GM18519 (cell line): ENCODE results near the gene PAX7.

Source experiments
- ATAC-seq: cut with Tn5 transposase; IDR thresholded peaks from one replicate; pipeline ENCODE4 v1.9.1; 2021; ENCODE audit warnings: mild to moderate bottlenecking, moderate library complexity; ENCODE audit not compliant: unreplicated experiment, low FRiP score

Gene PAX7

DNA sequence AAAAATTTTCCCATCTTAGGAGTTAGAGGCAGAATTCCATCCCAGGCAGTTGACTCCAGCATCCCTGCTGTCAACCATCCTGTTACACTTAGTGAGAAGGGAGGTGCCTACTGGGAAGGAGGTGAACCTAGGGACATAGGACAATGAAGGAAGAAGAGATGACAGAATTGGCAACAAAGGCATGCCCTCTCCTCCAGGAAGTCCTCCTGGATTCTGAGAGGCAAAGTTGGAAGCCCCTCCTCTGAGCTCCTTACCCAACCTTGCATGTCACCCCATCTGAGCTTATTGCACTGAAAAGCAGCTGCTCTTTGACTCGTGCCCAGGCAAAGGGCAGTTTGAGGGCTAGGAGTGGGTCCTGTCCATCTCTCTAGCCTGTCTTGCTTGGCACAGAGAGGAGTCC is 66.9 kb downstream of the PAX7 start:
- ATAC-seq, result no peak

DNA sequence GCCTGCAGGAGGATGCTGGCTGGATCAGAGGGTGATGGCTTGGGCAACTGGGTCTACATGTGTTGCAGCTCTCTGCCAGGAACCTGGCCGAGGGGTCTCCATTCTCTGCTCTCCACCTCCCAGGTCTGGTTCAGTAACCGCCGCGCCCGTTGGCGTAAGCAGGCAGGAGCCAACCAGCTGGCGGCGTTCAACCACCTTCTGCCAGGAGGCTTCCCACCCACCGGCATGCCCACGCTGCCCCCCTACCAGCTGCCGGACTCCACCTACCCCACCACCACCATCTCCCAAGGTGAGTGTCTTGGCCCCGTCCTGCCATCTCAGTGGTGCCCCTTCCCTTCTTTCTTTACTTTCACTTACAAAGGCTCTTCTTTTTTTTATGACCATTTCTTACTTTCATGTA is 69.9 kb downstream of the PAX7 start:
- ATAC-seq, result no peak

DNA sequence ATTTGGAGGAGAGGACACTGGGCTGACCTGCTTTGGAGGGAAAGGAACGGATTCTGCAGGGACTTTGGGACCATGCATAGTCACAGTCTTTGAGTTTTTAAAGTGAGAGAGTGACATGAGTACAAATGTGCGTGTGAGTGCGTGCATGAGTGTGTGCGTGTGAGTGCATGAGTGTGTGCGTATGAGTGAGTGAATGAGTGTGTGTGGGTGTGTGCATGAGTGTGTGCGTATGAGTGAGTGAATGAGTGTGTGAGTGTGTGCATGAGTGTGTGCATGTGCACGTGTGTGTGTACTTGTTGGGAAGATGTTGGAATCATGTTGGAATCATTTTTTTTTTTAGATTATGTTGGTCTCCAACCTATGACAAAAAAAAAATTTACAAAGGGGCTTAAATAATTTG is 70.5 kb downstream of the PAX7 start:
- no peak for ATAC-seq

DNA sequence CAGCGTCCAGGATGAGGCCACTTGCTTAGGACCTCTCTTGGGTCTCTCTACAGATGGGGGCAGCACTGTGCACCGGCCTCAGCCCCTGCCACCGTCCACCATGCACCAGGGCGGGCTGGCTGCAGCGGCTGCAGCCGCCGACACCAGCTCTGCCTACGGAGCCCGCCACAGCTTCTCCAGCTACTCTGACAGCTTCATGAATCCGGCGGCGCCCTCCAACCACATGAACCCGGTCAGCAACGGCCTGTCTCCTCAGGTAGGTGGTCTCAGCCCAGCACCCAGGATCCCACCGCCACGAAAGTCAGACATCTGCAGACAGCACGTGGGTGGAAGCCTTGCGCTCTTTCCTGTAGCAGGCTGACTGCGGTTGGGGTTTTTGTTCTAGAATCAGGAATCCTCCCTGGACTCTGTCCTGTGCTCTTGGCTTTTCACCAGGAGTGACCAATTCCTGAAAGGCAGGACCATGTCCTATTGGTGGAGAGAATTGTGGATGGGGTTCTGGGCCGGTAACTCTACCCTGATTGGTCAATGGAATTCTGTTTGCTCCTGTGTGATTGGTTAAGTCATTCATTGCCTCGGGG is 72.5 kb downstream of the PAX7 start:
- ATAC-seq, result no peak

- no peak for ATAC-seq
Observed at GRCh38 chr1:18705811-18706210, 75.2 kb downstream of the PAX7 start.

GRCh38 chr1:18707696-18708257 is 77.1 kb downstream of the PAX7 start:
- ATAC-seq, result no peak

DNA sequence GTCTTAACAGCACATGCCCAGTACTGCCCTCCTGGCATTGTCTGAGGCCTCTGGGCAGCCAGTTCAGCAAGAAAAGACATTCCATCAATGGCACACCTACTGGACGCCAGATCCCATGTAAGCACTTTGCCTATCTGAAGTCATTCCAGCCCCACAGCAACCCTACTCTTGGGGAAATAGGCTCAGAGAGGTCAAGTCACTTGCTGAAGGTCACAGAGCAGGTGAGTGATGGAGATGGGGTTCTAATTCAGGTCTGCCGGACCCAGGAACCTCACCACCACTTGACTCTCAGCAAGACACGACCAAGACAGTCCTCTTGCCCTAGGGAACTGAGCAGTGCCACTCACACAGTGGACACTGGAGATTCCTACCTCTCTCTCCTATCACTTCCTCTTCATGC is 79.4 kb downstream of the PAX7 start:
- ATAC-seq, result no peak

GRCh38 chr1:18711003-18711402 is 80.4 kb downstream of the PAX7 start:
- ATAC-seq, result no peak

DNA sequence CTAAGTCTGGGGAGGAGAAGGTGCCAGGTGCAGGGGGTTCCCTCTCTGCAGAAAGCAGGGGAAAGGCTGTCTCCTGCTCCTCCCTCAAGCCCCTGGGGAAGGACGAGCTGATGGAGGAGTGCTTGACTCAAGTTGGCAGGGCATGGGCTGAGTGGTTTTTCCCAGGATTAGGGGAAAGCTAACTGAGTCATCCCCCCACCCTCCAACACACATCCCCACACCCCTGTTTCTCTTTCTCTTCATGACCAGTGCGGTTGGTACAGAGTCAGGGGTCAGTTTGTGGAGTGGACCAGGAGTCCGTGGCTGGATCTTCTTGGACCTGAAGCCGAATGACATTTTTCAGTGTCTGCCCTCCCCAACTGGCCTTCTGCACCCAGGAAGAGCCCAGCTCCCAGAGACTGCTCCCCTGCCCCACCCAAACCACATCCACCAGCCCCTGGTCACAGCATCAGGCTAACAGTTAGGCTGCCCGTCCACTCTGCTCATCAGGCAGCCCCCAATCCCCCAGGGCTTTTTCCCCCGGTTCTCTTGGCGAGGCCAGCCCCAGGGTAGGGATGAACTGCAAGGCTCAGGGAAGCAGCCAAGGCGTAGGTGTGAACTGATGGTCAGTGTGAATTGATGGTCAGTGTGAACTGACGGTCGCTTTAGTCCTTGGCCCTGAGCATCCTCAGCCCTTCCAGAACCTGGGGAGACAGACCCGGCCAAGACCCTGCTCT is 81.0 kb downstream of the PAX7 start:
- no peak for ATAC-seq

DNA sequence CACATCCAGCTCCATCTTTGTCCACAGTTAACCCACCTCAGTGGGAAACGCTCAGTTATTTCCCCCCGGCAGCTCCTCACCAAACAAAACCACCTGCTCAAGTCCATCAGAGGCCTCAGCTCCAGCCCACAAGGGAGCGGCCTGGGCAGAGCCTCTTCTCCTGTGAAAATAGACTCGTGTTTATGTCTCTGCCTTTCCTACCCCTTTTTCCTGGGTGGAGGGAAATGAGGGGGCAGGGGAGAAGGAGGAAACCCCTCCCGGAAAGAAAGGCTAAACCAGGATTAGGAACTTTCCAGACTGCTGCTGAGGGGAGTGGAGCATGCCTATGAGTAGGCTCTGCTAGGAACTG is 81.6 kb downstream of the PAX7 start:
- no peak for ATAC-seq

DNA sequence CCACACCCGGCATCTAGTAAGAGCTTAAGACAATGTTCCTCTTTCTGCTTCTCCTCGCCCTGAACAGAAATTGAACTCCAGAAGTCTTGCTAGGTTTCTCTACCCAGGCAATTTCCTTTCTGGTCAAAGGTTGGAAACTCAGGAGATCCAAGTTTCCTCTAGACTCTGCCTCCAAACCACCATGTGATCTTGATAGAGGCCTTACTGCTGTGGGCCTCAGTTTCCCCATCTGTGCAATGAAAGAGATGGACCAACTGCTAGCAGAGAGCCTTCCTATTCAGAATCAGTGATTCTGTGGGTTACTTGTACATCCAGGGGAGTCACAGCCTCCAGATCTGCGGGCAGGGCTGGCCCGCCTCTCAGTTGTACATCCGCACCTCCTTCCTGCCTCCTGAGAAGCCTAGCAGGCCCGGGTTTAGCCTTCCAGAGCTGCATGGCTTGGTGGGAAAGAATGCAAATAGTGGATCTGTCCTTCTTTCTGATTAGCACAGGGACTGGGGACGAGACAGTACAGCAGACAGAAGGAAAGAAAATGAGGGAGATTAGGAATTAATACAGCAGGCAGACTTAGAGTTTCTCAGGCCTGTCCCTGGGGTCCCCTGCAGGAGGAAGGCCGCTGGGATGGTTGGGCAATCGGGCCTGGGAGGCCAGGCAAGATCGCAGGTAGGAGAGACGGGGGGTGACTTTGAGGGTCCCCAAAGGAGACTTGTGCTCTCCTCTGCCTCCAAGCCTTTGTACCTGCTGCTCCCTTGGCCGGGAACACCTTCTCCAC is 83.9 kb downstream of the PAX7 start:
- no peak for ATAC-seq

DNA sequence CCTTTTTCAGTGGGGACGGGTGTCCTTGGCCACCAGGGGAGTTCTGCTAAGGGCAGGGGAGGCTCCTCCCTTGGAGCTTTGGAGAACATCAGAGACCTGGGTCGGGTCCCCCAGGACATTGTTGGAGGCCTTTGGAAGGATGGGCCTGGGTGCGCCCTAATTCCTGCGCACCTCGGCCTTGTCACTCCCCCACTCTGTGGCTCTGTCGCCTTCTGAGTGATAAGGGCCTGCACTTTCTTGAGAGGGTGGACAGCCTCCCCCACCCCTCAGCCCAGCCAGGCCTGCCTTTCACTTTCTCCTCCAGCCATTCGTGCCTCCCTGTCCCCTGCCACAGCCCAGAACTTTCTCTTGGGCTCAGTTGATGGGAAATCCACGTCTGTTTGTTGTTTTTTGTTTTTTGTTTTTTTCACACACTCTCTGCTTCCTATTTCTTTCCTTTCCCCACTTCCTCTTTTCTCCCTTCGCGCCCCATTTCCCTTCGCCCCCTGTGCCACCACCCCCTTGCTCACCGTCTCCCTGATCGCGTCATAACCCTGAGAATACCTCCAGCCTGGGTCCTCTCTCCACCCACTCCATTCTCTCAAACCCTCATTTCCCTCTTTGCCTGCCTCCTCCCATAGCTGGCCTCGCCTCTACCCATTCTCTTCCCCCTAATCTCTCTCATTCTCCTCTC is 85.6 kb downstream of the PAX7 start:
- no peak for ATAC-seq

DNA sequence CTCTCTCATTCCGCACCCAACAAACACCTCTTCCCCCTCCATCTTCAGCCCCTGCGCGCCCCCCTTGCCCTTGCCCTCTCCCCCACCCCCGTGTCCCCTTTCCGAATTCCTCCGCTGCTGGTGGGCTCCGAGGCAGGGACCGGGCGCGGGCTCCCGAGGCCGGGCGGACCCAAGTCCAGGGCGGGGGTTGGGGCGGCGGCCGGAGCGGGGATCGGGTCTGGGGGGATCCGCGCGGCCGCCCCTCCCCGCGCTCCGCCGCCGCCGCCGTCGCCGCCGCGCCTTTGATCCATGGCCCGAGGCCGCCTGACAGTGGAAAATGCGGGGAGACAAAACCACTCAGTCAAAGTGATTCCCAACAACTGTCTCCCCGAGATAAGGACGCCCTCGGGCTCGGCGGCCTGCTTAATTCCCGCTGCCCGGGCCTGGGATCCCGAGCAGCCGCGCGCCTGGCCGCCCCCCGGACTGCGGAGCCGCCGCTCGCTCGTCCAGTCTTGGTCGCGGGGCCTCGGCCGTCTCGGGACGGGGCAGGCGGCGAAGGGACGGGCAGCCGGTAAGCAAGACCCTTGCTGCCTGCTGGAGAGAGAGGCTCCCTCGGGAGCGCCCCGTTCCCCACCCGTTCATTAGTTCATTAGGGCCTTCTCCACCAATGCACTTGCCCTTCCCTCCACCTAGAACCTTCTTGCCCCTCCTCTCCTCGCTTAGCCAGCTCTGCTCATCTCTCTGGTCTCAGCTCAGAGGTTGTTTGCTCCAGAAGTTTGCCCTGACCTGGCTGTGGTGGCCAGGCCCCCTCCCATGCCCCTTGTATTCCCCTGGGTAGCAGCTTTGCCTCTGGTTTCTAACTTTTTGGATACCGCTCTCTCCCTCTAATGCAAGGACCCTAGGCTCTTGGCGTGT is 86.4 kb downstream of the PAX7 start:
- ATAC-seq, result no peak

DNA sequence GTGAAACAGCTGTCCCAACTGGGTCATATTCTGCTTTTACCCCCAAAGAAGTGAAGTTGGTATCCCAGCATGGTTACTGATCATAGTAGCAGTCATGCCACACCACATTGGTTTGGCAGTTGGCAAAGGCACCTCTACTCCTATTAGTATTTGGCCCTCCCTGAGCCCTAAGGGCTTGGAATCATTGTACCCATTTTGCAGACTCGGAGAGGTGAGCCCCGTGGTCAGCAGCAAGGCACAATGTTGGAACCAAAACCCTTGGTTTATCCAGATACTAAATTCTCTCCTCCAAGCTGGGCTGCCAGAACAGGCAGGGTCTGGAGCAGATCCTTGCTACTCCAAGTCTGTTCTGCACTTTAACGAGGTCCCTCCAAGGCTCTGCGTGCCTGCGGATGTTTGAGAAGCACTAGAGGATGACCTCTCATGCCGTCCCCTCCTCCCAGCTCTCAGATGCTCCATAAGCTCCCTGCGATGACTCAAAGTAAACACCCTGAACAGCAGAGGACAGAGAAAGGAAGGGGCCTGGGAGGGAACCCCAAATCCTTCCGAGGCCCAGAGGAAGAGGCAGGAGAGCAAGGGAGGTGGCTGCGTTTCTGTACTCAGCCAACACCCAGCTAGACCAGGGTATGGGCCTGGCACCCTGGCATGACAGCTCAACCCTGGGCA is 89.3 kb downstream of the PAX7 start:
- no peak for ATAC-seq

GRCh38 chr1:18721041-18721440 is 90.4 kb downstream of the PAX7 start:
- no peak for ATAC-seq

DNA sequence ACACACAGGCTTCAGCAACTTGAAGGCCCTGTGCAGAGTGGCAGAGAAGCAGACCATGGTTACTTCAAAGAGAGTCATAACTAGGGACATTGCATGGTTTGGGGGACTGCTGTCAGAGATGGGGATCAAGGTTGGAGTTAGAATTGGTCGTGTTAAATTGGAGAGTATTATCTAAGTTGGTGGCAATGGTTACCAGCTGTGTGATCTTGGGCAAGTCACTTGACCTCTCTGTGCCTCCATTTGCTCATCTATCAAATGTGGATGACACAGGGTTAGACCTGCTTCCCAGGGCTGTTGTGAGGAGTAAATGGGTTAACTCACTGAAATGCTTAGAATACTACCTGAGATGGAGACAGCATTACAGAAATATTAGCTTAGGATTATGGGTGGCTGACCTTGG is 91.1 kb downstream of the PAX7 start:
- ATAC-seq, result no peak

GRCh38 chr1:18722270-18722669 is 91.6 kb downstream of the PAX7 start:
- ATAC-seq, result no peak

DNA sequence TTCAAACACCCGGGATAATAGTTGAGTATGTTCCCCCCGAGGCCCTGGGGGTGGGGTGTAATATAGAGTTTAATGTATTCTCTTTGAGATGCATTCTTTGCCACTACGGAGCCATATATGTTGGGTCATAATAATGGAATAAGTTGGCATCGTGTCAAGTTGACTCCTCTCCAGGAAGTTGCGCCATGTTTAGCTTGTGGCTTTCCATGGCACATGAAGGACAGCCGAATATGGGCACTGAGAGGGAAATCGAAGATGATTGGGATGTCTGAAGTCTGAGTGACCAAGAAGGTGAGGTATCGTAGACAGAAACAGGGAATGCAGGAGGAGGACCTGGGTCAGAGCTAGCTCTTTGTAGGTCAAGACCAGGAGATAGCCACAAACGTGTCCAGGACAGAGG is 92.6 kb downstream of the PAX7 start:
- no peak for ATAC-seq

DNA sequence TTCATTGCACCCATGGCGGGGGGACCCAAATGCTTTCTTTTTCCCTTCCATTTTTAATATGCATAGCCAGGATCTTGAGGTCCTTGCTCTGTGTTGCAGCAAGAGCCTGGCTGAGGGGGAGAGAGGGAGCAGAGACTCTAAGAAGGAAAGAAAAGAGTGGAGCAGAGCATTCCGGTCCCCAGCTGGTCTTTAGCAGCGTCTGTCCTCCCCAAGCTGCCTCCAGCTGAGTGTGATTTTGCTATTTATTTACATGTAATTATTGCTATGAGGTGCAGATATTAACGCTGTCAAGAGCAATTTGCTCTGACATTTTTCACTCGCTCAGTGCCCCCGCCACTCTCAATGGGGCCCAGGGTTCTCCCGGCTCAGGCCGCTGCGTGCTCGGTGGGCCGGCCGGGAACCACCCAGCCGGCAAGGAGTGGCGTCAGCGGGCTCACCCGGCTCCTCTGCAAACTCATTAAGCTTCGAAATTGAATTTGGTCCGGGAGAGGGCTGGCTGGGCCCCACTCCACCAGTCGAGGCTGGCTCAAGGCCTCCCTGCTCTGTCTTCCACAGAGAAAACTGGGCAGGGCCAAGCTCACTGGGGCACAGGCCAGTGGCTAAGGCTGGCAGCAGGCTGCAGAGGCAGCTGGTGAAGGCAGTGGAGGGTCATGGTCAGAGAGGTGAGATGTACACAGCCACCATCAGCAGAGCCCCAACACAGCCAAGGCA is 93.2 kb downstream of the PAX7 start:
- ATAC-seq, result no peak
